HUES6 (cell line): ENCODE results near the gene ITPK1.

Source experiments
- H3K27ac ChIP-seq: 2 replicates; pipeline ENCODE4 v1.7.0; 2013; ENCODE audit warnings: low read depth, mild to moderate bottlenecking, low read length, inconsistent platforms
- H3K27me3 ChIP-seq: 2 replicates; pipeline ENCODE4 v1.6.1; 2013; ENCODE audit warnings: low read length; ENCODE audit not compliant: control insufficient read depth, insufficient read depth
- H3K36me3 ChIP-seq: 2 replicates; pipeline ENCODE4 v1.6.1; 2013; ENCODE audit warnings: low read length; ENCODE audit not compliant: control insufficient read depth, insufficient read depth
- H3K4me1 ChIP-seq: 2 replicates; pipeline ENCODE4 v1.6.1; 2013; ENCODE audit warnings: low read length; ENCODE audit not compliant: control insufficient read depth, insufficient read depth
- H3K4me3 ChIP-seq: 2 replicates; pipeline ENCODE4 v1.5.1; 2013; ENCODE audit warnings: low read depth, low read length
- H3K9ac ChIP-seq: one replicate; pipeline ENCODE4 v1.6.1; 2013; ENCODE audit warnings: mild to moderate bottlenecking, low read length
- H3K9me3 ChIP-seq: 2 replicates; pipeline ENCODE4 v1.6.1; 2013; ENCODE audit warnings: low read depth, low read length; ENCODE audit not compliant: control insufficient read depth, insufficient read depth

ITPK1 gene

DNA sequence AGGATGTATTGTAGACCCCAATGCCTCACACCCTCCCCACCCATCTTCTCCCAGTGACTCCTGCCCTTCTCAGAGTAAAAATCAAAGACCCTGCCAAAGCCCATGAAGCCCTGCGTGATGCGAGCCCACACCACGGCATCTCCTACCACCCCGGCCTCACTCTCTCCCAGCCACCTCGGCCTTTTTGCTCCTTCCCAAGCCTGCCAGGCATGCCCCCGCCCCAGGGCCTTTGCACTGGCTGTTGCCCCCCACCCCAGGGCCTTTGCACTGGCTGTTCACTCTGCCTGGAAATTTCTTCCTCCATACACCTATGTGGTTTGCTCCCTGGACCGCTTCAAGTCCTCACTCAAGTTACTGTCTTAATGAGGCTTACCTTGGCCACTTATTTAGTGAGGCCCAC is 197.8 kb downstream of the ITPK1 start:
- no peak overlapping the region for H3K27ac ChIP-seq
- H3K9ac ChIP-seq, result no peak overlapping the region
- peaks cover 74% of the 10 kb centered on the region for H3K27me3 ChIP-seq
- H3K4me1 ChIP-seq, result no peaks in the 10 kb centered on the region
- no peaks in the 10 kb centered on the region for H3K36me3 ChIP-seq
- no peak overlapping the region for H3K4me3 ChIP-seq
- peaks cover 1% of the 10 kb centered on the region; the same call in 1 of the 2 replicates for H3K9me3 ChIP-seq

DNA sequence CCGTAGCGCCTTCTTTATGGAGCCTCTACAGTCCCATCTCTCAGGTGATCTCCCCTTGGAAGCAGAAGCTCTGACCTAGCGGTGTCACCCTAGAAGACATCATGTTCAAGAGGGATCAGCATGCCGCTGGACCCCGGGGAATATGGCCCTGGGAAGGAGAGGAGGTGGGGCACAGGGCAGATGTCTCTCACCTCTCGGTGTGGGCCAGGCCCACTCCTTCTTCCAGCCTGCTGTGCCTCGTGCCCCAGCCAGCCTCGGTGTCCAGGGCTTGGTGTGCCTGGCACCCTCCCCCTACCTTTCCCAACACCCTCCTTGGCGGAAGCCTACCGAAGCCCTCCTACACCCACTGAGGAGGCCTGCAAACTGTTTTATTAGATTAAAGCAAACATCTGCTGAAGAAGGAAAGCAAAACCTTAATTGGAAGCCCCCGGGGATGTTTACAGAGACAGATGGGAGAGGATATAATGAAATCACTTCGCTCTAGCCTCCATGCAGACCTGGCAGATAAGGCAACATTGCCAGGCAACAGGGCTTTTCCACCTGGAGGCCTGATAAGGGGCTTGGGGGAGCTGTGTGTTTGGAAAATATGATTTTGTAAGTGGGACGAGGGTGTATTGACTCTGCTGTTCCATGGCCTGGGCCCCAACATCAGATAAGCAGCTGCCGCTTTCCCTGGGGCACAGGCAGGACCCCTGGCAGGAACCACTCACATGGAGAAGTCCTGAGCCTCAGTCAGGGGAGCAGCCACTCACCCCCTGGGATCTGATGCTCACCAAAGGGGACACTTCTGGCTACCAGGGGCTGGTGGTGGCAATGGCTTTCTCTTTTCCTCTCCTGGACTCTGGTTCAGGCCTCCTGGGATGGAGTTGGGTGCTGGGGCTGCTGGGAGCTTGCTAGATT is 198.4 kb downstream of the ITPK1 start:
- Histone ChIP-seq H3K9ac (no peak overlapping the region), H3K9me3 (peaks cover 4% of the 10 kb centered on the region; the same call in 1 of the 2 replicates), H3K27ac (no peak overlapping the region), H3K4me1 (no peaks in the 10 kb centered on the region), H3K36me3 (no peaks in the 10 kb centered on the region), H3K4me3 (no peak overlapping the region), H3K27me3 (peaks cover 68% of the 10 kb centered on the region)

DNA sequence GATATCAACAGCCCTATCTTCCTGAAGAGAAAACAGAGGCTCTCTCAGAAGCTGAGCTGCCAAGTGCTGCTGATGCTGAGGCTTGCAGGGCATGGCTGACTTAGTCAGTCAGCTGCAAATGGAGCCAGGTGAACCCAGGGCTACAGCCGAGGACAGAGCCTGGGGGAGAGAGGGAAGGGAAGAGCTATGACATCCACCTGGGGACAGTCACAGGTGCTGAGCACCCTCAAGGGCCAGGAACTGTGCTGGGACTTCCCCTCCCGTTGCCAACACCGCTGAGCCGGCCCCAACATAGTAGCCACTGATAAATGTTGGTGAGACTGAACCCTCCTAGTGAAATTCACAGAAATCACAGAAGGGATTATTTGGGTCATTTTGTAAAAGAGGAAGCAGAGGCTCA is 199.5 kb downstream of the ITPK1 start:
- H3K9ac ChIP-seq, result no peak overlapping the region
- H3K27me3 ChIP-seq, result peaks cover 58% of the 10 kb centered on the region
- H3K27ac ChIP-seq, result no peak overlapping the region
- H3K4me3 ChIP-seq, result no peak overlapping the region
- no peaks in the 10 kb centered on the region for H3K36me3 ChIP-seq
- peaks cover 4% of the 10 kb centered on the region; the same call in 1 of the 2 replicates for H3K9me3 ChIP-seq
- no peaks in the 10 kb centered on the region for H3K4me1 ChIP-seq

DNA sequence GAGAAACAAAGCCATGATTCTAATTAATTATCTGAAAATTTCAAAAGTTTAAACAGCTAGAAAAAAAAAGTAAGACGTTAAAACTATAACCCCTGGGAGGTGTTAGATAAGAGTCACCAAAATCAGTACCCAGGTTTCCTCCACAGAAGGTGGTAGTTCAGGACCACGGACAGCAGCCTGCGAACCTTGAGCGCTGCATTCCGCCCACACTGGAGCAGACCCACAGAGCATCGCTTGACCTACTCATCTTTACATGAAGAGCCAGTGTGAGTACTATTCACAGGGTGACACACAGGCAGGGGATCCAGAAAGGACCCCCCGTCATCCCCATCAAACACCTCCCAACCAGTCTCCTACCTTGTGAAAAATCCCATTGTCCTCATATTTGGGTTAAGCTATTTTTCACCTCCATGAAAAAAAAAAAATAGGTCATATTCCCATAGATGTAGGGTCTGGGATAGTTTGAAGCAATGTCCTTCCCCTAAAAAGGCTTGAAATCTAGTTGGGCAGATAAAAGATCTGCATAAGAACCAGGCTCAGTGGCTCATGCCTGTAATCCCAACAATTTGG is 201.6 kb downstream of the ITPK1 start:
- Histone ChIP-seq H3K27ac (no peak overlapping the region), H3K27me3 (peaks cover 37% of the 10 kb centered on the region), H3K4me3 (no peak overlapping the region), H3K4me1 (no peaks in the 10 kb centered on the region), H3K36me3 (no peaks in the 10 kb centered on the region), H3K9ac (no peak overlapping the region), H3K9me3 (peaks cover 6% of the 10 kb centered on the region; the same call in 1 of the 2 replicates)

DNA sequence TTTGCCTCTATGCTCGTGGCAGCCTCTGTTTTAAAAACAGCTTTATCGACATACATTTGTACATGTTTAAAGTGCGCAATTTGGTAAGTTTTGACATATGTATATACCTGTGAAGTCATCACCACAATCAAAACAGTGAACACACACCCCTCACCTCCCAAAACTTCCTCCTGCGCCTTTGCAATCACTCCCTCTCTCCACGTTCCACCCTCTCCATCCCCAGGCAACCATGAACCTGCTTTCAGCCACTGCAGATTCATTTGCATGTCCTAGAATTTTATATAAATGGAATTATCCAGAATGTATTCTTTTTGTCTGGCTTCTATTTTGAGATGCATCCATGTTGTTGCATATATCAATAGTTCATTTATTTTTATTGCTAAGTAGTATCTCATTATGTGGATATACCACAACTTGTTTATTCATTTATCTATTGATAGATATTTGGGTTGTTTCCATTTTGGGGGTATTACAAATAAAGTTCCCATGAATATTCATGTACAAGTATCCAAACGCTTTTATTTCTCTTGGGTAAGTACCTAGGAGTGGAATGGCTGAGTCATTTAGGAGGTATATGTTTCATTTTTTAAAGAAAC is 208.3 kb downstream of the ITPK1 start:
- Histone ChIP-seq H3K36me3 (no peaks in the 10 kb centered on the region), H3K27ac (no peak overlapping the region), H3K9me3 (0 out of 2 replicates have a peak, but pooled peaks cover 2% of the 10 kb centered on the region), H3K4me3 (no peak overlapping the region), H3K4me1 (0 out of 2 replicates have a peak, but pooled peaks cover 5% of the 10 kb centered on the region), H3K9ac (no peak overlapping the region), H3K27me3 (peaks cover 18% of the 10 kb centered on the region)

DNA sequence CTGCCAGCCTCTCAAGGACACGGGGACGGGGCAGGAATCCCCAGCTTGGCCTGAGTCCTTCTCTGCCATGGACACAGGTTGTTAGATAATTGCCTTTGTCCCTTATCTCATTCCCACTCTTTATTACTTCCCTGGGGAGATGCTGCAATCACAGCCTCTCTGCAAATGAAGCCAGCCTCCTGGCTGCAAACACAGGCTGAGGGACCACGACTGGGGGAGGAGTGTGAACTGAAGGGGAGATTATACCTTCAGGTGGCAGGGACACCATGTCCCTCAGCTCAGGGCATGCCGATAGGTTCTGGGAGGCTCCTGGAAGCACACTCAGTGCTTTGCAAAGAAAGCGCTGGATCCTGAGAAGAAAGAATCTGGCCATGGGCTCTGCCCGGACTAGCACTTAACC is 208.9 kb downstream of the ITPK1 start:
- H3K4me3 ChIP-seq, result no peak overlapping the region
- H3K27me3 ChIP-seq, result peaks cover 23% of the 10 kb centered on the region
- no peak overlapping the region for H3K9ac ChIP-seq
- no peak overlapping the region for H3K27ac ChIP-seq
- no peaks in the 10 kb centered on the region for H3K36me3 ChIP-seq
- 0 out of 2 replicates have a peak, but pooled peaks cover 5% of the 10 kb centered on the region for H3K4me1 ChIP-seq
- 0 out of 2 replicates have a peak, but pooled peaks cover 2% of the 10 kb centered on the region for H3K9me3 ChIP-seq

DNA sequence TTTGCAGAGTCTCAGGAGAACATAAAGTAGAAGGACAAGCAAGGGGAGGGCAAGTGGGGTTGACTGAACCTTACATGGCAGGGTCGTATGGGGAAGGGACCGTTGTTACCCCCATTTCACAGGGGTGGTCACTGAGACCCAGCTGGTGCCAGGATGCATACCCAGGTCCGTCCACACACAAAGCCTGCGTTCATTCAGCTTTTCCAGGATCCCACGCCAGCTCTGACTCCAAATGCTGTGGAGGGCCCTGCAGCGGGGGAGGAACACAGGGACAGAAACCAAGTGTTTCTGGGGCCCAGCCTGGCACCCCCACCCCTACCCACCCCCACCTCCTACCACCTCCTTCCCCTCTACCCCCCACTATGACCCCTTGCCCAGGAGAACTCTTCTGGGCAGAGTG is 209.3 kb downstream of the ITPK1 start:
- Histone ChIP-seq H3K9me3 (0 out of 2 replicates have a peak, but pooled peaks cover 2% of the 10 kb centered on the region), H3K27me3 (peaks cover 23% of the 10 kb centered on the region), H3K4me1 (0 out of 2 replicates have a peak, but pooled peaks cover 5% of the 10 kb centered on the region), H3K9ac (no peak overlapping the region), H3K36me3 (no peaks in the 10 kb centered on the region), H3K4me3 (no peak overlapping the region), H3K27ac (no peak overlapping the region)

DNA sequence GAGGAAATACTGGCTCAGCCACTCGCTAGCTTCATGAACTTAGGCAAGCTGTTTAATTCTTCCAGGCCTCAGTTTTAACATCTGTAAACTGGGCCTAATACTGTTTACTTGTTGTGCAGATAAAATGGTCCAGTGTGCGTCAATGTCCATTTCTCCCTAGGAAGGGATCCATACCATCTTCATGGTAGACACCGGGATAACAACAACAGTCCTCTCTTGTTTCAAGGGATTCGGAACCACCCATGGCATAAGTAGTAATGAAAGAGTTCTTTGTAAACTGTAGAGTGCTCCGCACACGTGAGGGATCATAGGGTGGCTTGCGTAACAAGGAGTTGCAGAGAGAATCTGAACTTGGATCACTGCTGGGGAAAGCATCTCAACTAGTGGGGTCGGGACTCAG is 210.1 kb downstream of the ITPK1 start:
- Histone ChIP-seq H3K4me3 (no peak overlapping the region), H3K36me3 (no peaks in the 10 kb centered on the region), H3K27ac (no peak overlapping the region), H3K9me3 (0 out of 2 replicates have a peak, but pooled peaks cover 2% of the 10 kb centered on the region), H3K9ac (no peak overlapping the region), H3K27me3 (peaks cover 23% of the 10 kb centered on the region), H3K4me1 (0 out of 2 replicates have a peak, but pooled peaks cover 5% of the 10 kb centered on the region)

DNA sequence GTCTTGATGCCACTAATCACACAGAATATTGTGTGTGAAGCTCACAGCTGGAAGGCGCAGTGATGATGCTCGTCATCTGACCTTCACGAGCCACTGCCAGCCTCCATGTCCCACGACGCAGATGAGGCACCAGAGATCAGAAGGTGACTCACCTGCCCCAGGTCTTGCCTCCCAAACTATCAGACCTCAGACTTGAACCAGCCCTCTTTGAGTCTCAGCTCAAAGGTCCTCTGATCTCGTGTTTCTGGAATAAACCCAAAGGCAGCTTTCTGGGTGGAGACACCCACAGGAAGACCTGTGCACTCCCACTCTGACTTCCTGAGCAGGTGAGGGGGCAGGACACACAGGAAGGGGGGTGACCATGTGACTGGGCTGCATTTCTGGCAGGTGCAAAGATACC is 212.4 kb downstream of the ITPK1 start:
- Histone ChIP-seq H3K9me3 (no peaks in the 10 kb centered on the region), H3K4me3 (no peak overlapping the region), H3K36me3 (no peaks in the 10 kb centered on the region), H3K27me3 (peaks cover 23% of the 10 kb centered on the region), H3K9ac (no peak overlapping the region), H3K4me1 (0 out of 2 replicates have a peak, but pooled peaks cover 5% of the 10 kb centered on the region), H3K27ac (no peak overlapping the region)

DNA sequence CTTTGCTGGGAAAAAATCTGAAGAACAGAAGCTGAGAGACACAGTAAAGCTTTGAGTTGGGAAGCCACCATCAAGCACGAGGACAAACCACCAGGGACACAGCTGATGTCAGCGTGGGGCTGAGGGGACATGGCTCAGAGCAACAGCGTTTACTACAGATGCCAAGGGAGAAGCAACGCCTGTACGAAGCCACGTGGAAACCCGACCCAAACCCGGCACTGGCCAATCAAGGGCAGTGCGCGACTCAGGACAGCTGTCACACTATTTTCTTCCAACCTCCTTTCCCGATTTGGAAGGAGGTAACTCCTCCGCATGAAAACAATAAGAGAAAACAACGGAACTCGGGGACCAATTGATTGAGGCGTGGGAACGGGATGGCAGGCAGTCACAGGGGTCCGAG is 213.0 kb downstream of the ITPK1 start:
- no peak overlapping the region for H3K27ac ChIP-seq
- H3K9me3 ChIP-seq, result no peaks in the 10 kb centered on the region
- no peak overlapping the region for H3K9ac ChIP-seq
- H3K36me3 ChIP-seq, result no peaks in the 10 kb centered on the region
- H3K4me3 ChIP-seq, result no peak overlapping the region
- 0 out of 2 replicates have a peak, but pooled peaks cover 5% of the 10 kb centered on the region for H3K4me1 ChIP-seq
- H3K27me3 ChIP-seq, result peaks cover 23% of the 10 kb centered on the region

DNA sequence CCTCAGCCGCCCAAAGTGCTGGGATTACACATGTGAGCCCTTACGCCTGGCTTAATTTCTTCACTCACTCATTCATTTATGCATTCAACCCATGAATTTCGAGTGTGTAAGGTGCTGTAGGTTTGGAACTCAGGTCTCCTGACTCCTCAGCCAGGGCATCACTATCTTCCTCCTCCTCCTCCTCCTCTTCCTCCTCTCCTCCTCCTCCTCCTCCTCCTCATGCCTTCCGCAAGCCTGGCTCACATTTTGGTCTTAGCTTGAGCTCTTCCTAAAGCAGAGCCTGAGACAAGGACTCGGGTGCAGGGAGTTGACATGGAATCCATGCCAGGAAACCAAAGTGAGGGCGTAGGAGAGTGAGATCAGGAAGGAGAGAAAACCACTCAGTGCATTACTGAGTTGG is 213.5 kb downstream of the ITPK1 start:
- peaks cover 23% of the 10 kb centered on the region for H3K27me3 ChIP-seq
- H3K4me1 ChIP-seq, result 0 out of 2 replicates have a peak, but pooled peaks cover 5% of the 10 kb centered on the region
- no peak overlapping the region for H3K27ac ChIP-seq
- no peaks in the 10 kb centered on the region for H3K36me3 ChIP-seq
- no peak overlapping the region for H3K9ac ChIP-seq
- H3K9me3 ChIP-seq, result no peaks in the 10 kb centered on the region
- H3K4me3 ChIP-seq, result no peak overlapping the region
